Activated CD4-positive, alpha-beta T cell treated with anti-CD3 and anti-CD28 coated beads for 48 hours (primary cell): ENCODE results near the gene WSCD2.

ENCODE experiments used
- DNase-seq: peaks from one replicate; pipeline ENCODE4 v3.0.0-alpha.2; 2020

The WSCD2 gene

GRCh38 chr12:108270849-108271143, 141.7 kb downstream of the WSCD2 start:
- no peak for DNase-seq

GRCh38 chr12:108271951-108272872, 143.1 kb downstream of the WSCD2 start:
- DNase-seq, result no peak

GRCh38 chr12:108273217-108273616, 144.1 kb downstream of the WSCD2 start:
- no peak for DNase-seq

GRCh38 chr12:108277613-108278012, 148.5 kb downstream of the WSCD2 start:
- DNase-seq, result no peak

- DNase-seq, result no peak
These were observed 153.1 kb downstream of the WSCD2 start for GRCh38 chr12:108282160-108282559.

GRCh38 chr12:108282676-108283075, 153.6 kb downstream of the WSCD2 start:
- DNase-seq, result no peak

- DNase-seq, result no peak
These were observed 155.1 kb downstream of the WSCD2 start for GRCh38 chr12:108284163-108284562.

GRCh38 chr12:108285016-108285415, 155.9 kb downstream of the WSCD2 start:
- no peak for DNase-seq

- no peak for DNase-seq
These were observed 158.1 kb downstream of the WSCD2 start for GRCh38 chr12:108287227-108287626.

- no peak for DNase-seq
These were observed 160.5 kb downstream of the WSCD2 start for GRCh38 chr12:108289350-108290161.

GRCh38 chr12:108295641-108296040, 166.6 kb downstream of the WSCD2 start:
- no peak for DNase-seq

- no peak for DNase-seq
These were observed 167.9 kb downstream of the WSCD2 start for GRCh38 chr12:108296945-108297344.

GRCh38 chr12:108297424-108297823, 168.3 kb downstream of the WSCD2 start:
- DNase-seq, result no peak

- DNase-seq, result no peak
These were observed 169.0 kb downstream of the WSCD2 start for GRCh38 chr12:108297895-108298760.

GRCh38 chr12:108298761-108299275, 169.7 kb downstream of the WSCD2 start:
- no peak for DNase-seq

- no peak for DNase-seq
These were observed 170.4 kb downstream of the WSCD2 start for GRCh38 chr12:108299516-108299915.
